Keratinocyte (primary cell): ENCODE measurements around the gene DRP2. TPM values are rescaled to one million over a fixed set of nuclear protein-coding genes. Genes with fewer than 3 reads are reported as not detected.
"Not testable (repeated sequence)": the region's sequence is repeated elsewhere in the genome, so short reads cannot be mapped to it uniquely, and the experiment has no call there.

Source experiments
- DNase-seq: peaks from one replicate; pipeline ENCODE4 v3.0.0-alpha.2; 2011; ENCODE audit warnings: low read depth, missing footprints, low spot score
- FAIRE-seq: peaks from 2 replicates; lab custom pipeline; 2011; peaks lifted over from hg19 to GRCh38; lab: Jason Lieb, UNC
- H2AFZ ChIP-seq: 2 replicates; pipeline ENCODE4 v1.6.0; 2012; ENCODE audit warnings: low read length, control low read depth, inconsistent platforms; ENCODE audit not compliant: control insufficient read depth
- H3K27ac ChIP-seq: 2 replicates; pipeline ENCODE4 v1.5.1; 2011; ENCODE audit warnings: low read length; ENCODE audit not compliant: control insufficient read depth, insufficient read depth
- H3K27me3 ChIP-seq: 3 replicates; pipeline ENCODE4 v1.6.0; 2011; ENCODE audit warnings: low read length; ENCODE audit not compliant: control insufficient read depth, insufficient read depth; ENCODE audit errors: extremely low read depth
- H3K36me3 ChIP-seq, 2 experiments: 2 replicates in 1 of 2; 3 replicates in 1 of 2; pipeline ENCODE4 v1.5.1; 2011; ENCODE audit warnings: low read length in 2 of 2, mild to moderate bottlenecking in 1 of 2; ENCODE audit not compliant: control insufficient read depth in 2 of 2, insufficient read depth in 2 of 2; ENCODE audit errors: extremely low read depth in 1 of 2
- H3K4me1 ChIP-seq: 3 replicates; pipeline ENCODE4 v1.5.1; 2011; ENCODE audit warnings: low read length; ENCODE audit not compliant: control insufficient read depth, insufficient read depth; ENCODE audit errors: extremely low read depth
- H3K4me2 ChIP-seq: 3 replicates; pipeline ENCODE4 v1.6.0; 2011; ENCODE audit warnings: low read depth, low read length; ENCODE audit not compliant: control insufficient read depth, insufficient read depth; ENCODE audit errors: extremely low read depth
- H3K4me3 ChIP-seq, 3 experiments: fragments of 200-600 bp in 1 of 3; sonication (generic) in 1 of 3; 2 replicates in 2 of 3; 3 replicates in 1 of 3; pipeline ENCODE4 v1.5.1; 2011 to 2016; ENCODE audit warnings: low read length in 3 of 3, mild to moderate bottlenecking in 3 of 3, control low read depth in 2 of 3, inconsistent platforms in 1 of 3, low read depth in 1 of 3, mixed read lengths in 1 of 3, mixed run types in 1 of 3, moderate library complexity in 1 of 3; ENCODE audit not compliant: control insufficient read depth in 2 of 3, insufficient read depth in 2 of 3; ENCODE audit errors: extremely low read depth in 1 of 3
- H3K79me2 ChIP-seq: 2 replicates; pipeline ENCODE4 v1.6.0; 2012; ENCODE audit warnings: low read length; ENCODE audit not compliant: control insufficient read depth, insufficient read depth
- H3K9ac ChIP-seq: 3 replicates; pipeline ENCODE4 v1.6.0; 2011; ENCODE audit warnings: low read length; ENCODE audit not compliant: control insufficient read depth, insufficient read depth; ENCODE audit errors: extremely low read depth
- H3K9me1 ChIP-seq: 3 replicates; pipeline ENCODE4 v1.6.0; 2011; ENCODE audit warnings: low read length; ENCODE audit not compliant: control insufficient read depth, insufficient read depth; ENCODE audit errors: extremely low read depth
- H3K9me3 ChIP-seq: 2 replicates; pipeline ENCODE4 v1.5.1; 2012; ENCODE audit warnings: low read depth, low read length; ENCODE audit not compliant: control insufficient read depth
- H4K20me1 ChIP-seq: 3 replicates; pipeline ENCODE4 v1.6.0; 2011; ENCODE audit warnings: low read length; ENCODE audit not compliant: control insufficient read depth, insufficient read depth; ENCODE audit errors: extremely low read depth
- CTCF ChIP-seq, 3 experiments: IDR thresholded peaks in 1 of 3; conservative IDR thresholded peaks in 1 of 3; optimal IDR thresholded peaks in 1 of 3; 2 replicates in 2 of 3; 3 replicates in 1 of 3; pipeline versions ENCODE3 to v1.5.1; 2011; ENCODE audit warnings: low read length in 3 of 3, mild to moderate bottlenecking in 3 of 3, moderate library complexity in 2 of 3, control low read depth in 1 of 3, inconsistent platforms in 1 of 3; ENCODE audit not compliant: insufficient read depth in 2 of 3; ENCODE audit errors: extremely low read depth in 1 of 3
- EZH2 ChIP-seq: IDR thresholded peaks from one replicate; pipeline ENCODE4 v1.6.1; 2012; ENCODE audit warnings: inconsistent platforms, mild to moderate bottlenecking, low read length, moderate library complexity
- dilution Hi-C: fragments of 300-500 bp; cut with MboI; formaldehyde crosslinking; loops from one replicate; pipeline ENCODE4 v1.7.0; 2020; ENCODE audit warnings: low sequenced_read_pairs; ENCODE audit not compliant: extremely low pct_ligation_motif_present
- polyA plus RNA-seq, 5 experiments: library from polyadenylated mRNA; depleted of rRNA in 3 of 5; stranded (reverse) in 3 of 5; stranded (forward) in 1 of 5; unstranded in 1 of 5; fragments of >200 nt; gene quantifications; 1 replicate in 1 of 5; 2 replicates in 3 of 5; 3 replicates in 1 of 5; pipeline versions ENCODE4 v1.2.1 to v1.2.3, GENCODE V29; 2011 to 2012; ENCODE audit warnings: missing spikeins in 2 of 5, low read depth in 1 of 5, low replicate concordance in 1 of 5

The DRP2 gene
- polyA plus RNA-seq, 1 donor (not counting 4 experiments of a cell fraction or from before 2014, with no cell fraction given): 0.08 TPM

- H3K36me3 ChIP-seq: no peaks in the 10 kb centered on the region
- no peaks in the 10 kb centered on the region for H3K27me3 ChIP-seq
- H3K9ac ChIP-seq: no peak overlapping the region
- H3K9me1 ChIP-seq: no peaks in the 10 kb centered on the region
- dilution Hi-C loops: no loop called here
- H3K27ac ChIP-seq: no peak overlapping the region
- H3K4me3 ChIP-seq: no peak overlapping the region
- H2AFZ ChIP-seq: no peak overlapping the region
- FAIRE-seq (no peak), DNase-seq (no peak)
- H3K9me3 ChIP-seq: no peaks in the 10 kb centered on the region
- H3K79me2 ChIP-seq: no peaks in the 10 kb centered on the region
- no peaks in the 10 kb centered on the region for H4K20me1 ChIP-seq
- no peaks in the 10 kb centered on the region for H3K4me1 ChIP-seq
- no peak overlapping the region for H3K4me2 ChIP-seq
- TF ChIP-seq EZH2 (no peak), CTCF (optimal IDR thresholded peaks at IDR 0.05 in 1 of 3, IDR thresholded peaks at IDR 0.05 in 1 of 3, conservative IDR thresholded peaks at IDR 0.05 in 1 of 3; ENCODE audit: extremely low read depth in 1 of 3, insufficient read depth in 2 of 3, low read length in 3 of 3) (no peak)
Observed at GRCh38 chrX:101176439-101176838, 43.1 kb upstream of the DRP2 start.

GRCh38 chrX:101184876-101185275, 34.7 kb upstream of the DRP2 start:
- H3K4me3 ChIP-seq, dilution Hi-C loops, H3K4me2 ChIP-seq, H3K79me2 ChIP-seq, H3K9me1 ChIP-seq, H3K27ac ChIP-seq, FAIRE-seq, H3K9me3 ChIP-seq, H4K20me1 ChIP-seq, H2AFZ ChIP-seq, DNase-seq, H3K9ac ChIP-seq, H3K4me1 ChIP-seq, H3K27me3 ChIP-seq, H3K36me3 ChIP-seq: not testable (repeated sequence)

GRCh38 chrX:101187961-101188360, 31.6 kb upstream of the DRP2 start:
- H3K9ac ChIP-seq, DNase-seq, H3K36me3 ChIP-seq, H3K79me2 ChIP-seq, dilution Hi-C loops, H2AFZ ChIP-seq, H3K9me1 ChIP-seq, H4K20me1 ChIP-seq, H3K27ac ChIP-seq, H3K9me3 ChIP-seq, H3K4me2 ChIP-seq, H3K4me3 ChIP-seq, FAIRE-seq, H3K27me3 ChIP-seq, H3K4me1 ChIP-seq: not testable (repeated sequence)
